Type B pancreatic cell (in vitro differentiated cells): ENCODE results near the gene ZNF480. TPM values are rescaled to one million over a fixed set of nuclear protein-coding genes. Genes with fewer than 3 reads are reported as not detected.

Source experiments
- DNase-seq: peaks from one replicate; pipeline ENCODE4 v3.0.0; 2021; ENCODE audit warnings: mixed read lengths; ENCODE audit not compliant: unreplicated experiment; ENCODE audit errors: extremely low spot score
- H3K27ac Mint-ChIP-seq: 2 replicates; pipeline ENCODE4 v1.8.0; 2021; ENCODE audit warnings: mild to moderate bottlenecking, mixed read lengths
- H3K27me3 Mint-ChIP-seq: 2 replicates; pipeline ENCODE4 v1.8.0; 2021; ENCODE audit warnings: mixed read lengths
- H3K36me3 Mint-ChIP-seq: 2 replicates; pipeline ENCODE4 v1.8.0; 2021; ENCODE audit warnings: mixed read lengths
- H3K4me1 Mint-ChIP-seq: one replicate; pipeline ENCODE4 v1.8.0; 2021; ENCODE audit warnings: mixed read lengths; ENCODE audit not compliant: unreplicated experiment
- H3K4me3 Mint-ChIP-seq: 2 replicates; pipeline ENCODE4 v1.8.0; 2021; ENCODE audit warnings: mild to moderate bottlenecking, mixed read lengths
- H3K9me3 Mint-ChIP-seq: 2 replicates; pipeline ENCODE4 v1.8.0; 2021; ENCODE audit warnings: mixed read lengths
- CTCF ChIP-seq: fragments of 200-600 bp; sonication (generic); conservative IDR thresholded peaks from 2 replicates; pipeline ENCODE4 v1.5.0; 2021; ENCODE audit warnings: antibody characterized with exemption, mild to moderate bottlenecking
- total RNA-seq: library from RNA; stranded (reverse); gene quantifications from 2 replicates; pipeline ENCODE4 v1.2.1, GENCODE V29; 2021; ENCODE audit warnings: low replicate concordance

Gene ZNF480
- total RNA-seq, 1 donor from 2014 or later, result 16.8 TPM

- no peak for DNase-seq
- Mint-ChIP-seq H3K36me3 (peaks cover 42% of the 10 kb centered on the region), H3K9me3 (peaks cover 19% of the 10 kb centered on the region), H3K4me3 (peak overlapping the region; percentile 96), H3K27me3 (no peaks in the 10 kb centered on the region), H3K27ac (peak overlapping the region; percentile 94), H3K4me1 (peaks cover 24% of the 10 kb centered on the region)
- no peak for TF ChIP-seq CTCF
Observed at GRCh38 chr19:52270266-52270885, 26.6 kb upstream of the ZNF480 start.

GRCh38 chr19:52273301-52273700, 23.7 kb upstream of the ZNF480 start:
- H3K4me1 Mint-ChIP-seq, result peaks cover 24% of the 10 kb centered on the region
- no peak overlapping the region for H3K27ac Mint-ChIP-seq
- no peak for TF ChIP-seq CTCF
- peaks cover 23% of the 10 kb centered on the region for H3K9me3 Mint-ChIP-seq
- no peak for DNase-seq
- H3K27me3 Mint-ChIP-seq, result no peaks in the 10 kb centered on the region
- H3K4me3 Mint-ChIP-seq, result peak overlapping the region; percentile 49
- H3K36me3 Mint-ChIP-seq, result peaks cover 58% of the 10 kb centered on the region

GRCh38 chr19:52274191-52274590, 22.8 kb upstream of the ZNF480 start:
- Mint-ChIP-seq H3K4me3 (no peak overlapping the region), H3K36me3 (peaks cover 67% of the 10 kb centered on the region), H3K27me3 (no peaks in the 10 kb centered on the region), H3K9me3 (peaks cover 23% of the 10 kb centered on the region), H3K27ac (no peak overlapping the region), H3K4me1 (peaks cover 24% of the 10 kb centered on the region)
- no peak for TF ChIP-seq CTCF
- no peak for DNase-seq

- H3K36me3 Mint-ChIP-seq, result peaks cover 62% of the 10 kb centered on the region
- no peak for DNase-seq
- peak overlapping the region; percentile 90 for H3K27ac Mint-ChIP-seq
- no peaks in the 10 kb centered on the region for H3K27me3 Mint-ChIP-seq
- no peak overlapping the region for H3K4me3 Mint-ChIP-seq
- TF ChIP-seq CTCF, result no peak
- H3K9me3 Mint-ChIP-seq, result peaks cover 23% of the 10 kb centered on the region
- peaks cover 13% of the 10 kb centered on the region for H3K4me1 Mint-ChIP-seq
Observed at GRCh38 chr19:52275988-52276387, 21.0 kb upstream of the ZNF480 start.

- no peak for TF ChIP-seq CTCF
- Mint-ChIP-seq H3K4me3 (peak overlapping the region; percentile 79), H3K36me3 (peaks cover 55% of the 10 kb centered on the region), H3K27ac (peak overlapping the region; percentile 90), H3K4me1 (peaks cover 5% of the 10 kb centered on the region), H3K9me3 (peaks cover 18% of the 10 kb centered on the region), H3K27me3 (no peaks in the 10 kb centered on the region)
- no peak for DNase-seq
Observed at GRCh38 chr19:52277471-52277870, 19.5 kb upstream of the ZNF480 start.
